HG02938 (cell line): ENCODE data around the gene ZBTB9.

Experiments used
- ATAC-seq: cut with Tn5 transposase; IDR thresholded peaks from one replicate; pipeline ENCODE4 v1.9.1; 2021; ENCODE audit warnings: mild to moderate bottlenecking, moderate library complexity; ENCODE audit not compliant: unreplicated experiment

ZBTB9 gene, protein sequence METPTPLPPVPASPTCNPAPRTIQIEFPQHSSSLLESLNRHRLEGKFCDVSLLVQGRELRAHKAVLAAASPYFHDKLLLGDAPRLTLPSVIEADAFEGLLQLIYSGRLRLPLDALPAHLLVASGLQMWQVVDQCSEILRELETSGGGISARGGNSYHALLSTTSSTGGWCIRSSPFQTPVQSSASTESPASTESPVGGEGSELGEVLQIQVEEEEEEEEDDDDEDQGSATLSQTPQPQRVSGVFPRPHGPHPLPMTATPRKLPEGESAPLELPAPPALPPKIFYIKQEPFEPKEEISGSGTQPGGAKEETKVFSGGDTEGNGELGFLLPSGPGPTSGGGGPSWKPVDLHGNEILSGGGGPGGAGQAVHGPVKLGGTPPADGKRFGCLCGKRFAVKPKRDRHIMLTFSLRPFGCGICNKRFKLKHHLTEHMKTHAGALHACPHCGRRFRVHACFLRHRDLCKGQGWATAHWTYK

DNA sequence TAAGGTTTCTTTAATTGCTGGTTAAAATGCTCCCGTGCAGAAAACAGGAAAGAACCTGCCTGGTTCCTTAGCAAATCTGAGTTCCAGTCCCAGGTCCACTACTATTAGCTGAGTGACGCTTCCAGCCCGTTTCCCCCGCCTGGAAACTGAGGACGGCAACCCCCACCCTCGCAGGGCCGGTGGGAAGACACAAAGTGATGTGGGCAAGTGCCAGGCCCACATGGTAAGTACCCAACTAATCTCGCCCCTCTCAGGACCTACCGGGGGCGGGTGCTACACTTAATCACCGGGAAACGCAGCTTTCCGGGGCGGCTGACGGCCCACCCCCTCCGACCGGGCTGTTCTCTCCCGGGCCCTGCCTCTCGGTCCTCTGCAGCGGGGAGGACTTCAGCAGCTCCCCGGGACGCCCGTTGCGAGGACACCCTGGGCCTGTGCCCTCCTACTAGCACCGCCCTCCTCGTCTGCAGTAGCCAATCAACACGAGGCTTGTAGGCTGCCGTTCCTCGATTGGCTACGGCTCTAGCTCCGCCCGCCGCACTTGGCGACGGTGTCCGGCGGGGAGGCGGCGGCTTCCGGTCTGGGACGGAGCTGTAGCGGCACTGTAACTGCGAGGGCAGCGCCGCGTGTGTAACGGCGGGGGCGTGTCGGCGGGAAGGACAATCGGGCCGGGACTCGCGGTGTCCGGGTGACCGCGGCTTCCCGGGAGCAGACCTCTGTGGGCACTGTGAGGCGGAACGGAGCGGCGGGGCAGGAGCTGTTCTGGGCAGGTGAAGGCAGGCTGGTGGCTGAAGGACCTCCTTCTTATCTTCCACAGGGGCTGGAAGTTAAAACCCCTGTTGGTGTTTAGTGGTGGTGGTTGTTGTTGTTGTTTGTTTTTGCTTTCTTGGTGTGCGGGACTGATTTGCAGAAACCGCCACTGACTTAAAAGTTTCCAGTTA is at the start of gene ZBTB9:
Gene ZBTB9, plus strand, starts transcription at position 568 of the 938 bp plus-strand sequence. CDS start 525 bp downstream, outside the sequence.
- peak; percentile 92 for ATAC-seq

DNA sequence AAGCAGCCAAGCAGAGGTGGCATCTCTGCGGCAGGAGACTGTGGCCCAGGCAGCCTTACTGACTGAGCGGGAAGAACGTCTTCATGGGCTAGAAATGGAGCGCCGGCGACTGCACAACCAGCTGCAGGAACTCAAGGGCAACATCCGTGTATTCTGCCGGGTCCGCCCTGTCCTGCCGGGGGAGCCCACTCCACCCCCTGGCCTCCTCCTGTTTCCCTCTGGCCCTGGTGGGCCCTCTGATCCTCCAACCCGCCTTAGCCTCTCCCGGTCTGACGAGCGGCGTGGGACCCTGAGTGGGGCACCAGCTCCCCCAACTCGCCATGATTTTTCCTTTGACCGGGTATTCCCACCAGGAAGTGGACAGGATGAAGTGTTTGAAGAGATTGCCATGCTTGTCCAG is 49.5 kb upstream of the ZBTB9 start:
- no peak for ATAC-seq

DNA sequence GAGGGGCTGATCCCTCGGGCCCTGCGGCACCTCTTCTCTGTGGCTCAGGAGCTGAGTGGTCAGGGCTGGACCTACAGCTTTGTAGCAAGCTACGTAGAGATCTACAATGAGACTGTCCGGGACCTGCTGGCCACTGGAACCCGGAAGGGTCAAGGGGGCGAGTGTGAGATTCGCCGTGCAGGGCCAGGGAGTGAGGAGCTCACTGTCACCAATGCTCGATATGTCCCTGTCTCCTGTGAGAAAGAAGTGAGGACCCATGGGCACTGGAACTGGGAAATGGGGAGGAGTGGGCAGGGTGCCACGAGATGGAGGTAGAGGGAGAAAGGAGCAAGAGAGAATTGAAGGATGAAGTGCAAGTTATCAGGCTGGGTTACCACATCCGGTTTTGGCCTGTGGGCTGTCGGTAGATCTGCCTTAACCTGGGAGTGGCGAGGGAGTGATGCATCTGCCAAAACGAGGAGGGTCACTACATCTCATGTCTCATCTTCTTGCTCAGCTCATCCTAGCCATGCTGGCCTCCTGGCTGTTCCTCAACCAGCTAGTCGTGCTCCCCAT is 48.9 kb upstream of the ZBTB9 start:
- ATAC-seq, result no peak

DNA sequence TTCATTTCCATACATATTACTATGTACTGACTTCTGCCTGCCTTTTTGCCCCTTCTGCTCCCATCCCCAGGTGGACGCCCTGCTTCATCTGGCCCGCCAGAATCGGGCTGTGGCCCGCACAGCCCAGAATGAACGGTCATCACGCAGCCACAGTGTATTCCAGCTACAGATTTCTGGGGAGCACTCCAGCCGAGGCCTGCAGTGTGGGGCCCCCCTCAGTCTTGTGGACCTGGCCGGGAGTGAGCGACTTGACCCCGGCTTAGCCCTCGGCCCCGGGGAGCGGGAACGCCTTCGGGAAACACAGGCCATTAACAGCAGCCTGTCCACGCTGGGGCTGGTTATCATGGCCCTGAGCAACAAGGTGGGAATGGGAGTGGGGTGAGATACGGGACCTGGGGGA is 48.2 kb upstream of the ZBTB9 start:
- no peak for ATAC-seq

DNA sequence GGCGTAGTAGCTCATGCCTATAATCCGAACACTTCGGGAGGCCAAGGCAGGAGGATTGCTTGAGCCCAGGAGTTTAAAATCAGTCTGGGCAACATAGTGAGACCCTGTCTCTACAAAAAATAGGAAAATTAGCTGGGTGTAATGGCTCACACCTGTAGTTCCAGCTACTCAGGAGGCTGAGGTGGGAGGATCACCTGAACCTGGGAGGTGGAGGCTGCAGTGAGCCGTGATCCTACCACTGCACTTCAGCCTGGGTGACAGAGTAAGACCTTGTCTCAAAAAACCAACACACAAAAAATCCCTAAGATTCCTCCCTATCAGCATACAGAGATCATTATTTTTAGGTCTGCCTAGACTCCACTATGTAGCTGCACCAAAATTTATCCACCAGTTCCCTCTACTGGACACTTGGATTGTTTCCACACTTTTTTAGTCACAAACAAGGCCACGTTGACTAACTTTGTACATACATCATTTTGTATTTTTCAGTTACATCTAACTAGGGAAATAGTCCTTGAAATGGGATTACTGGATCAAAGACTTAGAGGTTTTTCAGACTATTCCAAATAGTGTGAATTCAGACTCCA is 47.2 kb upstream of the ZBTB9 start:
- no peak for ATAC-seq

DNA sequence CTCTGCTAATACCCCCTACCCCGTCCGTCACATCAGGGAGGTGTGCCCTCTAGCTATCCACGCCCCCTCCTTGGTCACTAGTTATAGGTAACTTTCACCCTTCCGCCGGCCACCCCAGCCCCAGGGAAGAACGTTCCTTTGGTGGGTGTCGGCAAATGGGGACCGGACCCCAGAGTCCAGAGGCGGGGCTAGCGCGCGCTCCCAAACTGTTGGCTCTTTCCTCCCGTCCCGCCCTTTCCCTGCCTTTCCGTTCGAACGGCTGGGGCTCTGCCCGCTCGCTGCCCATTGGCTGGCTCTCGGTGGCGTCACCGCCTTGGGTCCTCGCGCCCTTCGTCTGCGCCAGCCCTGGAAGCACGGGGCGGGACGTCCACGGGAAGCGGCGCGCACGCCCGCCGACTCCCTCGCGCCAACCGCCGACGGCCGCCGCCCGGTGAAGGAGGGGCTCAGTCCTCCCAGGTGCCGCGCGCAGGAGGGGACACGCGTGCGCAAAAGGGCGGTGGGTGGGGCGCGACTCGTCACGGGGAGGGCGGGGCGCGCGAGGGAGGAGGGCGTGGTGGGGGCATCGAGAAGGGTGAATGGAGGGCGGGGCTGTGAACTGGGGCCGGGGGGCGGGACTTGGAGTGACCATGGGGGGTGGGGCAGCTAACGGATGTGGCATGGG is 44.2 kb upstream of the ZBTB9 start:
- ATAC-seq, result peak; percentile 74

DNA sequence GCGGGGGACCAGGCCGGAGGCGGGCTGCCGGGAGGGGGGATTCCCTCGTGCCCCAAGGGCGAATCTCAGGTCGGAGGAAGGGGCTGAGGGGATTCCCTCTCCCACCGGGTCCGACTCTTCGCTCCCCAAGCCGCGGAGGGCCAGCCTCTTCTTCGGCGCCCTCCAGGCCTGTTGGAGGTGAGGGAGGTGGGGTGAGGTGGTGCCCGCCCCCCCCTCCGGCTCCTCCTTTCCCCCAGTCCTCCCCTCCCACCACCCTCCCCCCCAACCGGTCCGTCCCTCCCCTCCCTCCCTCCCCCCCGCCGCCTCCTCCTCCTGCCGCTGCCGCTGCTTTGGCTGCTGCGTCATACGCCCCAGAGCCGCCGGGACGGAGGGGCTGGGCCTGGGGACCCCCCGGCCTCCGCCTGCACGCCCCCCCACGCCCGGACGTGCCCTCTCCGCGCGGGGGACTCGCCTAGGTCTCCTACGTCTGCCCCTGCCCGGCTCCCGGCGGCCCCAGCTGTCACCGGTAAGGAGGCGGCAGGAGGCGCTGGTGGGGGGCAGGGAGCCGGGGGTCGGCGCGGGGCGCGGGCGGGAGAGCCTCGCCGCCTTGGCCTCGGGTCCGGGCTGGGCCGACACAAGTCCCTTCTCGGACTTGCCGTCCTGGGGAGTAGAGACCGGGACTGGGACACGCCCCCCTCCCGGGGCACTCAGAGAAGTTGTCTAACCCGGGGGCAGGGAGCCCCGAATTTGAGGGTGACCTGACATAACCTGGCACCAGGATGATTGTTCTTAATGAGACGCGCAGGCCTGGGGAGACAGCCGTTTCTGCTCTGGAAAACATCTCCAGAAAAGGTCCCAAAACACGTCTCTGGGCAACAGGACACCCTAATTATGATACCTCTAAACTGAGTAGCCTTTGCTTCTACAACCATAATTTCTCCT is 43.4 kb upstream of the ZBTB9 start, which contains the start of gene PHF1:
Gene PHF1, plus strand, starts transcription at position 304 of the 921 bp plus-strand sequence. CDS start 1,250 bp downstream, outside the sequence.
- peak; percentile 32 for ATAC-seq

DNA sequence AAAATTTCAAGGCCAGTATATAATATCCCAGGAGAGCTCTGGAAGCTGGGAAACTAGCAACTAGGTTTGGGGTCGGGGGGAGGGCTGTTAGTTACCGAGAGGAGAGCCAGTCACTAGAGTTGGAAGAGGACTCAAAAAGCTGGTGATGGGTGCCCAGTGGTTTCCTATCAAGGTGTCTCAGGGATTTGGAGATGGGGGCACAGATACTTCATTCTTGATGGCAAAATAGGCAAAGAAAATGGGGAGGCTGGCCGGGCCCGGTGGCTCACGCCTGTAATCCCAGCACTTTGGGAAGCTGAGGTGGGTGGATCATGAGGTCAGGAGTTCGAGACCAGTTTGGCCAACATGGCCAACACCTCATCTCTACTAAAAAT is 42.8 kb upstream of the ZBTB9 start:
- no peak for ATAC-seq

DNA sequence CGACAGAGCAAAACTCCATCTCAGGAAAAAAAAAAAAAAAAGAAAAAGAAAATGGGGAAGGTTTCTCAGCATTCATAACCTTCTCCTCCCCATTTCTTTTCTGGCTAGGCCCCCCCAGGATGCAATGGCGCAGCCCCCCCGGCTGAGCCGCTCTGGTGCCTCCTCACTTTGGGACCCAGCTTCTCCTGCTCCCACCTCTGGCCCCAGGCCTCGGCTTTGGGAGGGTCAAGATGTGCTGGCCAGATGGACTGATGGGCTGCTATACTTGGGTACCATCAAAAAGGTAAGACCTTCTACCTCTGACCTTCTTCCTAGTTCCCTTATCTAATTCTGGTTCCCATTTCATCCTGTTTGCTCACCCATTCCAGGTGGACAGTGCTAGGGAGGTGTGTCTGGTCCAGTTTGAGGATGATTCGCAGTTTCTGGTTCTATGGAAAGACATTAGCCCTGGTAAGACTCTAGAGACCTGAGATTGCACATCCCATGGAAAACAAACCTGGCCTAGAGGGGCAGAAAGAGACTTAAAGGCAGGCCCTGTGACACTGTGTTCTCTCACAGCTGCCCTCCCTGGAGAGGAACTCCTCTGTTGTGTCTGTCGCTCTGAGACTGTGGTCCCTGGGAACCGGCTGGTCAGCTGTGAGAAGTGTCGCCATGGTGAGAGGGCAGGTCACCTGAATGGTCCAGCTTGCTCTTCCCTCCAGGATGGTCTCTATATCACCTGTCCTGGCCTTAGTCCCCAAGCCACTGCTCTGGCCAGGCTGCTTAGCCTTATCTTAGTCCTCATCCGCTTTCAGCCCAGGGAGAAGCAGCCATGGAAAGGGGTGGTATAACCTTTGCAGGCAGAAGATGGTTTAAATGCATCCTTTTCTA is 42.0 kb upstream of the ZBTB9 start:
- ATAC-seq, result no peak

DNA sequence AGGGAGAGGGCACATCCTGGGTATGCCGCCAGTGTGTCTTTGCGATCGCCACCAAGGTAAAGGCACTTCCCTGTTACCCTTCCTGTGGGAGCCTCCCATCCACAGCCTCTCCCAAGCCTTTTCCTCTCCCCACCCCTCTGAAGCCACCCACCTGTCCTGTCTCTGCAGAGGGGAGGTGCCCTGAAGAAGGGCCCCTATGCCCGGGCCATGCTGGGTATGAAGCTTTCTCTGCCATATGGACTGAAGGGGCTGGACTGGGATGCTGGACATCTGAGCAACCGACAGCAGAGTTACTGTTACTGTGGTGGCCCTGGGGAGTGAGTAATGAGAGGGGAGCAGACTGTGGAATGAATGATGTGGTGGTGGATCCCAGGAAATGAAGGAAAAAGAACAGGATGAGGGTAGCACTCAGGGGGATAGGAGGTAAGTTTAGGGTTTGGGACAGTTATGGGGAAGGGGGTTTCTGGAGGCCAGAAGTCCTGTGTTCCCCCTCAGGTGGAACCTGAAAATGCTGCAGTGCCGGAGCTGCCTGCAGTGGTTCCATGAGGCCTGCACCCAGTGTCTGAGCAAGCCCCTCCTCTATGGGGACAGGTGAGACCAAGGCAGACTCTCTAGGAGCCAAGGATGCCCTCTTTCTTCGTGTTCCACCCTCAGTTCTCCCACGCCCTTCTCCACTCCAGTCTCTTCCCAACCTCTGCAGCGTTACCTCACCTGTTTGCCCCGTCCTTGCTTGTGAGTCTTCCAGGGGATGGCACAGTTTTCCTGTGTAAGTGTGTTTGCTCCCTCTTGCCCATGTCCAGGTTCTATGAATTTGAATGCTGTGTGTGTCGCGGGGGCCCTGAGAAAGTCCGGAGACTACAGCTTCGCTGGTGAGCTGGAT is 40.9 kb upstream of the ZBTB9 start:
- ATAC-seq, result no peak

DNA sequence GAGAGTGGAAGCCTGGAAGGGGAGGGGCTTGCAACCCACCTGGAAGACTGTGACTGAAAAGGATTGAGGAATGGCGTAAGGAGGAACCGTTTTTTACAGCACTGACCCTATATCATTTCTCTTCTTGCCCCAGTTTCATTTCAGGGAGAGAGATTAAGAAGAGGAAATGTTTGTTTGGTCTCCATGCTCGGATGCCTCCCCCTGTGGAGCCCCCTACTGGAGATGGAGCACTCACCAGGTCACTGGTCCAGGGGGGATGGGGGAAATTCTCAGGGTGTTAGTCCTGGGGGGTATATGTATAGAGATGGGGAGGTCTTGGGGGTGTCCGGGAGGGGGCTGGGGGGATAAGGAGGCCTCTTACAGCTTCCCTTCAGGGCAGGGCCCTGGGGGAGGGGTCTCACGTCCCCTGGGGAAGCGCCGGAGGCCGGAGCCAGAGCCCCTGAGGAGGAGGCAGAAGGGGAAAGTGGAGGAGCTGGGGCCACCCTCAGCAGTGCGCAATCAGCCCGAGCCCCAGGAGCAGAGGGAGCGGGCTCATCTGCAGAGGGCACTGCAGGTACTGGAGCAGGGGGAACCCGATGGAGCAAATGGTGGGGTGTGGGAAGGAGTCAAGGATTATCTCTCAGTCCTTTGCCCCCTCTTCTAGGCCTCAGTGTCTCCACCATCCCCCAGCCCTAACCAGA is 39.6 kb upstream of the ZBTB9 start:
- ATAC-seq, result no peak

DNA sequence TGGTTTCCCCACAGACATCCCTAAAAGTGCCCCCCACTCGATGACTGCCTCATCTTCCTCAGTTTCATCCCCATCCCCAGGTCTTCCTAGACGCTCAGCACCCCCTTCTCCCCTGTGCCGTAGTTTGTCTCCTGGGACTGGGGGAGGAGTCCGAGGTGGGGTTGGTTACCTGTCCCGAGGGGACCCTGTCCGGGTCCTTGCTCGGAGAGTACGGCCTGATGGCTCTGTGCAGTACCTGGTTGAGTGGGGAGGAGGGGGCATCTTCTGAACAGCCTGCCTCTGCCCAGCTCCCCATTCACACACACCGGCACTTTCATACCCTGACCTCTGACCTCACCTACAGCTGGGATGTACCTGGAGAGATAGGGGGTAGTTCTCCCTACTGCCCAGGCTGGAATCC is 38.5 kb upstream of the ZBTB9 start:
- no peak for ATAC-seq

DNA sequence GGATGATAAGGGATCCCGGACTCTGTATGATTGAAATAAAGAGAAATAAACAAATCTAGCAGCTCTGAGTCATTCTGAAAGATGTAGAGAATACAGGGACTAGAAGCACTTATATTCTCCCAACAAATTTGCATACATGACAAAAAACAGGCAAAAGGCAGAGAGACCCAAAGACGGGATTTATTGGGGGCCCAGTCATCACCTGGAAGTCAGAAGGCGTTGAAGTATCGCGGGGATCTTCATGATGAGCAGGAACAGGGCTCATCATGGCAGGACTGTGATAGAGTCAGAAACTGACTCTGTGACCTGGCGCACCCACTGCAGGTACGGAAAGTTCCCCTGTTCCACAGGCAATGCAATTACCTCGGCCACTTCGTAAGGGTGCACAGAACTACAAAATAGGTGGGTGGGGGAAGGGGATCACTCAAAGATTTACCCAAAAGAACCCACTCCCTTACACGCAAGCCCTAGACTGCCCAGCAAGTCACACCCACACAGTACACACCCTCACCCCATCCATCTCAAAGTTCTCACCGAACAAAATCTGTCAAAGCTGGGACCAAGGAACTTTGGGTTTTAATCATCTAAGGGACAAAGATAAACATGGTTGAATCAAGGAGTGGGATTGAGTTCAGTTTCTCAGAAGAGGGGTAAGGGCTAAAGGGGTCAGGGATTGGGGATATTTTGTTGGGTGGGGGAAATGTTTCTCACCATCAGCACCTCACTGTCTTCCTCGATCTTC is 37.8 kb upstream of the ZBTB9 start:
- ATAC-seq, result no peak

DNA sequence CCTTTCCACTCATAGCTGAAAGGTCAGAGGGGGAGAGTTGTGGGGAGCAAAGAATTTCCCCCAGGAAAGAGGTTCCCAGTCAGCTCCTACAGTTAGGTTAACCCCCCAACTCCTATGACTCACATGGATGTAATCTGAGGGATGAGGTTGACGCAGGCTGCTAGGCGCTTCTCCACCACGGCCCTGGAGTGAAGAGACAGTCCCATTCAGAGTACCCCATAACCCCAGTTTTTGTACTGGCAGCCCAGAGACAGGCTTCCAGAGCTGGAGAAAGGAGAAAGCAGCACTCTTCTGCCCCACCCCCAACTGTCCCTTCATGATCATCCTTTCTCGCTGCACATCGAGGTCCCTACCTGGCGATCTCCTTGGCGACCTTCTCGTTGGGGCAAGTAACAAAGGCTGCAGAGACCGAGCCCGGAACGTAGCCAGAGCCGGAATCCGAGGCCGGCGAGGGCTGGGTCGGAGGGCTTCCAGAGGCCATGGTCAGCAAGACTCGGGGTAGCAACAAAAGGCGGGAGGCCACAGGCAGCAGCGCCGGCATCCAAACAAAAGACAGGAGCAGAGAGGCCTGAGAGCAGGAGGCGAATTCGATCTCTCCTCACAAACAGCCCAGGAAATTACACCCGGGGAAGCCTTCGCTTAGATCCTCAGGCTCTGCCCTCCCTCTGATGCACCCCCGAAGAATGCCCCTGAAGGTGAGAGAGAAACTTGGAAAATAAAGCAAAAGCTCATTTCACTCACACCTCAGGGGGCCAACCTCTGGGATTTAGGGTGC is 37.1 kb upstream of the ZBTB9 start:
- ATAC-seq, result no peak

DNA sequence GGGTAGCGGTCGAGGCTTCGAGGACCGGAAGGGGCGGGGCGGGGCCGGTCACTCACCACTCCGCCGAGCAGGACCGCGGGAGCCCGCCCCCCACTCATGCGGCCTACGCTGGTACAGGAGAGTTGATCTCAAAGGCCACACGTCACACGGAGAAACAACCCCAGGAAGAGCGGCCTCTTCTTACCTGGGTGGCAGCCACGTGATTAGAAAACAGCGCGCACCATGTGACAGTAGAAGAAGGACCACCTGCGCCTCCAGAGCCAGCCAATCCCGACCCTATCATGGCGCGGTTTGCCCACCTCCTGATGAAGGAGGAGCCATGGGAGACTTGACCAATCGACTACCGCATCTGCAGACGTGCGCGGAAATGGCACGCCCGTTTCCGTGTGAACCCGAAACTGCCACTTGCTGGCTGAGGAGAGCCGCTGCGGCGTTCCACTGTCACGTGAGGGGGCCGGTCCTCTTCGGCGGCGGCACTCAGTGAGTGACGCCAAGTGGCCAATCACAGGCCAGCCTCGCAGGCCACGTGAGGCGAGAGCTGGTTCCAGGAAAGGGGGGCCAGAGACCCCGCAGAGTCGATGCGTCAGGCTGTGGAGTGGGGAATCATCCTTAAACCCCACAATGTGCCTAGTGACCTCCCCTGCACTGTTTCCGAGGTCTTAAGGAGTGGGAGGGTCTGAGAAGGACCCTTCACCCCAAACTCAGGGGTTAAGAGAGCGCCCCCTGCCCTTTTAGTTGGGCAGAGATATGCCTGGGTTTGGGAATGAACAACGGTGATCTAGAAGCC is 36.3 kb upstream of the ZBTB9 start, which contains the start of gene CUTA:
Gene CUTA, minus strand, starts transcription at position 205 of the 787 bp plus-strand sequence. Its CDS starts 107 bp downstream, at position 98.
- ATAC-seq, result peak; percentile 87
